Chondrocyte (in vitro differentiated cells): ENCODE results near the gene NLRC5. TPM values are rescaled to one million over a fixed set of nuclear protein-coding genes. Genes with fewer than 3 reads are reported as not detected.

Source experiments
- DNase-seq: peaks from one replicate; pipeline ENCODE4 v3.0.0; 2021; ENCODE audit warnings: mixed read lengths, low spot score
- H3K27ac Mint-ChIP-seq: one replicate; pipeline ENCODE4 v1.8.0; 2021; ENCODE audit warnings: mild to moderate bottlenecking, moderate library complexity, mixed read lengths; ENCODE audit not compliant: unreplicated experiment
- H3K27me3 Mint-ChIP-seq: 2 replicates; pipeline ENCODE4 v1.8.0; 2021; ENCODE audit warnings: low read depth, mixed read lengths
- H3K36me3 Mint-ChIP-seq: 2 replicates; pipeline ENCODE4 v1.8.0; 2021; ENCODE audit warnings: low read depth, mixed read lengths
- H3K4me1 Mint-ChIP-seq: 2 replicates; pipeline ENCODE4 v1.8.0; 2021; ENCODE audit warnings: low read depth, mild to moderate bottlenecking, mixed read lengths
- H3K4me3 Mint-ChIP-seq: one replicate; pipeline ENCODE4 v1.8.0; 2021; ENCODE audit warnings: mild to moderate bottlenecking, moderate library complexity, mixed read lengths; ENCODE audit not compliant: unreplicated experiment
- H3K9me3 Mint-ChIP-seq: 2 replicates; pipeline ENCODE4 v1.8.0; 2021; ENCODE audit warnings: low read depth, mixed read lengths
- total RNA-seq: library from RNA; stranded (reverse); gene quantifications from 3 replicates; pipeline ENCODE4 v1.2.1, GENCODE V29; 2021
- TF ChIP-seq, protein P1 (sequence below): fragments of 200-600 bp; sonication (generic); IDR thresholded peaks from 2 replicates; pipeline ENCODE4 v1.5.0; 2021; ENCODE audit warnings: antibody characterized with exemption, mild to moderate bottlenecking, moderate library complexity

The NLRC5 gene
- total RNA-seq, 1 donor from 2014 or later: 6.3 TPM

DNA sequence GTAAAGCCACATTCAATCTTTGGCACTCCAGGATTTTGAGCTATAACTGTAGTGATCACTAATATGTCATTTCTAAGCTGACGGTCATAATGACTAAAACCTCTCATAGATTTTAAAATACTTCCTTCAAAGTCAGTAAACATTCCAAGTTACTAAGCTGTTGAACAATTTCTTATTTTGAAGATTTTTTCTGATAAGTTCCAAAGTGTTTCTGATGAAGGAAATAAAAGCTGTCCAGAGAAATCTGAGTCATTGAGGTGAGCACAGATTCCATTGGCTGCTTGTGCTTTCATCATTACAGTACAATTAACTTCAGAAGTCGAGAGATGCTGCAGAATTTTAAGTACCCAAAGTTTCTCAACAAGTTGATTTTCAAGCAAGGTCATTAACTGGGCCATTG lies 23.9 kb downstream of the NLRC5 start:
- TF ChIP-seq, protein P1, sequence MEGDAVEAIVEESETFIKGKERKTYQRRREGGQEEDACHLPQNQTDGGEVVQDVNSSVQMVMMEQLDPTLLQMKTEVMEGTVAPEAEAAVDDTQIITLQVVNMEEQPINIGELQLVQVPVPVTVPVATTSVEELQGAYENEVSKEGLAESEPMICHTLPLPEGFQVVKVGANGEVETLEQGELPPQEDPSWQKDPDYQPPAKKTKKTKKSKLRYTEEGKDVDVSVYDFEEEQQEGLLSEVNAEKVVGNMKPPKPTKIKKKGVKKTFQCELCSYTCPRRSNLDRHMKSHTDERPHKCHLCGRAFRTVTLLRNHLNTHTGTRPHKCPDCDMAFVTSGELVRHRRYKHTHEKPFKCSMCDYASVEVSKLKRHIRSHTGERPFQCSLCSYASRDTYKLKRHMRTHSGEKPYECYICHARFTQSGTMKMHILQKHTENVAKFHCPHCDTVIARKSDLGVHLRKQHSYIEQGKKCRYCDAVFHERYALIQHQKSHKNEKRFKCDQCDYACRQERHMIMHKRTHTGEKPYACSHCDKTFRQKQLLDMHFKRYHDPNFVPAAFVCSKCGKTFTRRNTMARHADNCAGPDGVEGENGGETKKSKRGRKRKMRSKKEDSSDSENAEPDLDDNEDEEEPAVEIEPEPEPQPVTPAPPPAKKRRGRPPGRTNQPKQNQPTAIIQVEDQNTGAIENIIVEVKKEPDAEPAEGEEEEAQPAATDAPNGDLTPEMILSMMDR: no peak
- peaks cover 7% of the 10 kb centered on the region for H3K4me1 Mint-ChIP-seq
- H3K36me3 Mint-ChIP-seq: peaks cover 2% of the 10 kb centered on the region
- H3K27me3 Mint-ChIP-seq: no peaks in the 10 kb centered on the region
- no peak overlapping the region for H3K27ac Mint-ChIP-seq
- no peak overlapping the region for H3K4me3 Mint-ChIP-seq
- DNase-seq: no peak
- H3K9me3 Mint-ChIP-seq: no peaks in the 10 kb centered on the region

DNA sequence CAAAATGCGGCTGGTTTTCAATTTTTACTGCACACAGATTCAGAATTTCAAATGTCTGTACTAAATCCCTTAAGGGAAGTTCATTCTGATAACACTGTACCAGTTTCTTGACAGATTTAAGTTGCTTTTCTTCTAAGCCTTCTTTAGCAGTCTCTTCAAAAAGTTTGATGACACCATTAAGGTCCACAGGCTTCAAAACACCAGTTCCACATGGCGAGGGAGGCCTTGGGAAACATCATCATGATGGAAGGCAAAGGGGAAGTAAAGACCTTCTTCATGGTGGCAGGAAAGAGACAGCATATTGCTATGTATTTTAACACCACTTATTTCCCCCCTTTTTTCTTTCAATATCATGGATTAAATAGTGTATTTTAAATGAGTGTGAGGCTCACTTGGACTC lies 24.5 kb downstream of the NLRC5 start:
- Mint-ChIP-seq H3K27ac (no peak overlapping the region), H3K27me3 (no peaks in the 10 kb centered on the region), H3K4me1 (peaks cover 7% of the 10 kb centered on the region), H3K9me3 (no peaks in the 10 kb centered on the region), H3K36me3 (peaks cover 2% of the 10 kb centered on the region), H3K4me3 (no peak overlapping the region)
- no peak for DNase-seq
- TF ChIP-seq, protein P1: no peak

DNA sequence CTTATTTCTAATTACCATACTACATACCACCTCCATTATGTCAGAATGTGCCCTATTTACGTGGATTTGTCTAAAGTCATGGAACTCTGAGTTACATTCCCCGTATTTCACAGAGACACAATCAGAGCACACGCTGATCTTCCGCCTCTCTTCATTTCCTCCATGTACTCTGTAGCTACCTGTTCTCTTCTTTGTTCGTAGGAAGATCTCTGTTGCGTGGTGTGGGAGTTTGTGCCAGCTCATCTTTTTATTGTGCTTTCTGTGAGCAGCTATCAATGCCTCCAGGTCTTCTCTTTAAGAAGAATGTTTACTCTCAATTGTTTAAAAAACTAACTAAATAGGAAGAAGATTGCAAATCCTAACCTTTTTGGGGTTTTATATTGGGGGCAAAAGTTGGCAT lies 26.9 kb downstream of the NLRC5 start:
- Mint-ChIP-seq H3K36me3 (peaks cover 10% of the 10 kb centered on the region), H3K27me3 (no peaks in the 10 kb centered on the region), H3K4me3 (no peak overlapping the region)

DNA sequence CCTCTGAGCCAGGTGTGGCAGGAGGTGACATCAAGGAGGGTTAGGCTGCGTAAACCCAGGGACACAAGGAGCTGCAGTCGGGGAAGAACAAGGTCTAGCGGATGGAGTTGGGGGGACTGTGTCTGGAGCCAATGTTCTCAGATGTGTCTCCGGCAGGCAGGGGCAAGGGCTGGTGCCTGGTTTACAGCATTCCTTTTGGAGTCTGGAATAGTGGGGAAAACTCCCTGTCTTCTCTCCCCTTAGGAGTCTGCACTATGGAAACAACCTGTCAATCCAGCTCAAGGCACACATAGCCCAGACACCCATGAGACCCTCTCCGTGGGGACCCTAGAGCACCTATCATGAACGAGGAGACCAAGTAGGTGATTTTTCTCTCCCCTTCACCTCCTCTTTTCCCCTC lies 27.5 kb downstream of the NLRC5 start:
- H3K4me1 Mint-ChIP-seq: peaks cover 7% of the 10 kb centered on the region
- no peak overlapping the region for H3K27ac Mint-ChIP-seq
- H3K36me3 Mint-ChIP-seq: peaks cover 13% of the 10 kb centered on the region
- DNase-seq: no peak
- TF ChIP-seq, protein P1: no peak
- H3K4me3 Mint-ChIP-seq: no peak overlapping the region
- no peaks in the 10 kb centered on the region for H3K27me3 Mint-ChIP-seq
- no peaks in the 10 kb centered on the region for H3K9me3 Mint-ChIP-seq

More for the DNA sequence above, 26.9 kb downstream of the NLRC5 start:
- no peaks in the 10 kb centered on the region for H3K9me3 Mint-ChIP-seq
- DNase-seq: no peak
- peaks cover 7% of the 10 kb centered on the region for H3K4me1 Mint-ChIP-seq
- H3K27ac Mint-ChIP-seq: no peak overlapping the region
- TF ChIP-seq, protein P1: no peak

DNA sequence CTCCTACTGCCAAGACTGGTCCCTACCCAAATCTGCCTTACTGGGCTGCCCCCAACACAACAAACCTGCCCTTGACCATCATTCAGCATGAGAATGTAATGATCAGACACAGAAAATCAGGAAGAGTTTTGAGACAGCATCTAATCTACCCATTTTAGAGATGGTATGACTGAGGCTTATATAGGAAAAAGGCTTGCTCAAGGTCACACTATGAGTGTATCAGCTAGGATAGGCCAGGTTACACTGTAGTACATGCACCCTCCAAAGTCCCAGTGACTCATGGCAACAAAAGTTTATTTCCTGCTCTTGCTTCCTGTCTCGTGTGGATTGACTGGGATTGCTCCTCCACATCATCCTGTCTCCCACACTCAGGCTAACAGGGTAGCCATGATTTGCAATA lies 27.9 kb downstream of the NLRC5 start:
- Mint-ChIP-seq H3K36me3 (peaks cover 13% of the 10 kb centered on the region), H3K4me3 (no peak overlapping the region), H3K27ac (no peak overlapping the region), H3K4me1 (peaks cover 7% of the 10 kb centered on the region), H3K27me3 (no peaks in the 10 kb centered on the region), H3K9me3 (no peaks in the 10 kb centered on the region)
- TF ChIP-seq, protein P1: no peak
- DNase-seq: no peak
